Cardiac fibroblast (primary cell): ENCODE measurements around the gene ASAP3.
A peak's percentile ranks its signal among the peaks of the same experiment; 100 is the strongest.

Experiments
- DNase-seq, 2 donors: peaks; one replicate each; pipeline versions ENCODE4 v3.0.0 to v3.0.0-alpha.2; 2010; ENCODE audit warnings: low read depth in 2 of 2
- H3K4me3 ChIP-seq, 2 donors: replicated peaks in 1 of 2; 1 replicate in 1 of 2; 2 replicates in 1 of 2; pipeline ENCODE4 v1.5.1; 2011; ENCODE audit warnings: low read depth in 2 of 2, low read length in 2 of 2, mild to moderate bottlenecking in 2 of 2, moderate library complexity in 1 of 2
- TF ChIP-seq, protein P1 (sequence below): IDR thresholded peaks from one replicate; pipeline ENCODE4 v1.5.1; 2011; ENCODE audit warnings: low read depth, mild to moderate bottlenecking, low read length, inconsistent platforms

Gene ASAP3

DNA sequence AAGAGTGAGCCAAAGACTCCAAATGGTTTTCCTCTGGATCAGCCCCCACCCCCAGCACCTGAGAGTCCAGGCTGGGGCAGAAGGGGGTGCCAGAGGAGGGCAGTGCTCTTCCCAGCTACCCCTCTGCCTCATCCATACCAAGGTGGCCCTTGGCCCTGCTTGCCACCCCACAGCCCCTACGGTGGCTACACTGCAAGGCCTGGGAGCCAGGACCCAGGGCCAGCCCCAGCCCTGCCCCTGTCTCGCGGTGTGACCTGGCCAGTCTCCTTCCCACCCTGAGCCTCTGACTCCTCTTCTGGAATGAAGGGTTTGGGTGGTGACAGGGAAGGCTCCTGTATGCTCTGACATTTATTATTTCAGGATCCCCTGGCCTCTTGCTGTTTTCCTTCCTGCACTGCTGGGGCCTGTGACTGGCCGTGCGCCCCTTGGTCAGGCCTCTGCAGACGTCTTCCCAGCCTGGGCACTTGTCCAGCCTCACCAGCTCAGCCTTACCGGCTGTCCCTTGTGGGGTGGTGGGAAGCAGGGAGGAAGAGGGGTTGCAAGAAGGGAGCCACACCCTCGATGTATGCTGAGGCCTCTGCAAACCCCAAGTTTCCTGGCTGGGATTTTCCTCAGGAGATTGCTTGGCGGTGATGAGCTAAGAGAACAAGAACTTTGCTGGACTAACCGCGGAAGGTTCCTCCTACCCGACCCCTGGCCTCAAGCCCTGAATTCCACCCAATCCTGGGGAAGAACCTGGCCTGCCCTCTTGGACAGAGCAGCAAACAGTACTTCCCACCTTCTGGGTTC is 13.5 kb downstream of the ASAP3 start:
- H3K4me3 ChIP-seq: no peak overlapping the region
- DNase-seq: peak; percentile 86 to 97
- TF ChIP-seq, protein P1, sequence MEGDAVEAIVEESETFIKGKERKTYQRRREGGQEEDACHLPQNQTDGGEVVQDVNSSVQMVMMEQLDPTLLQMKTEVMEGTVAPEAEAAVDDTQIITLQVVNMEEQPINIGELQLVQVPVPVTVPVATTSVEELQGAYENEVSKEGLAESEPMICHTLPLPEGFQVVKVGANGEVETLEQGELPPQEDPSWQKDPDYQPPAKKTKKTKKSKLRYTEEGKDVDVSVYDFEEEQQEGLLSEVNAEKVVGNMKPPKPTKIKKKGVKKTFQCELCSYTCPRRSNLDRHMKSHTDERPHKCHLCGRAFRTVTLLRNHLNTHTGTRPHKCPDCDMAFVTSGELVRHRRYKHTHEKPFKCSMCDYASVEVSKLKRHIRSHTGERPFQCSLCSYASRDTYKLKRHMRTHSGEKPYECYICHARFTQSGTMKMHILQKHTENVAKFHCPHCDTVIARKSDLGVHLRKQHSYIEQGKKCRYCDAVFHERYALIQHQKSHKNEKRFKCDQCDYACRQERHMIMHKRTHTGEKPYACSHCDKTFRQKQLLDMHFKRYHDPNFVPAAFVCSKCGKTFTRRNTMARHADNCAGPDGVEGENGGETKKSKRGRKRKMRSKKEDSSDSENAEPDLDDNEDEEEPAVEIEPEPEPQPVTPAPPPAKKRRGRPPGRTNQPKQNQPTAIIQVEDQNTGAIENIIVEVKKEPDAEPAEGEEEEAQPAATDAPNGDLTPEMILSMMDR: no peak

DNA sequence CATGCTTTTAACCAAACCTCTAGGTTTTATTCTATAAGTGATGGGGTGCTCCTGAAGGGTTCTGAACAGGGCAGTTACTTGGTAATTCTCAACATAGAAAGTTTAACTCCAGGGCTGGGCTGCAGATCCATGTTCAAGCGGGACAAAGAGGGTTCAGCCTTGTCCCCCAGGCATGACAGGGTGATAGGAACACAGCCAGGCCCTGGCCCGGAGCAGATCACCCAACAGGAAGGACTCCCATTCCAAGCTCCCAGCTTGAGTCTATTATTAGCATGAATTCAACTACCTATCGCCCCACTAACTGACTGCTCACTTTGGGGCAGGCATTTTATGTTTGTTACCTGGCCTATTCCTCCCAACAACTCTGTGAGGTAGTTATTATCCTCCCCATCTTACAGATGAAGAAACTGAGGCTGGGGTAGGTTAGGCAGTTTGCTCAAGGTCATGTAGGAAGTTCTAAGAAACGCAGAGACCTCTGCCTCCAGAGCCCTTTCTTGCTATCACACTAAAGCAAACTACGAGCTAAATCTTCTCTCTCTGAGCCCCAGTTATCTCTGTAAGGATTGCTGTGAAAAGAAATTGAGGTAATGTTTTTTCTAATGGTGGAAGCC is 14.5 kb downstream of the ASAP3 start:
- no peak overlapping the region for H3K4me3 ChIP-seq
- no peak for DNase-seq
- TF ChIP-seq, protein P1: no peak

DNA sequence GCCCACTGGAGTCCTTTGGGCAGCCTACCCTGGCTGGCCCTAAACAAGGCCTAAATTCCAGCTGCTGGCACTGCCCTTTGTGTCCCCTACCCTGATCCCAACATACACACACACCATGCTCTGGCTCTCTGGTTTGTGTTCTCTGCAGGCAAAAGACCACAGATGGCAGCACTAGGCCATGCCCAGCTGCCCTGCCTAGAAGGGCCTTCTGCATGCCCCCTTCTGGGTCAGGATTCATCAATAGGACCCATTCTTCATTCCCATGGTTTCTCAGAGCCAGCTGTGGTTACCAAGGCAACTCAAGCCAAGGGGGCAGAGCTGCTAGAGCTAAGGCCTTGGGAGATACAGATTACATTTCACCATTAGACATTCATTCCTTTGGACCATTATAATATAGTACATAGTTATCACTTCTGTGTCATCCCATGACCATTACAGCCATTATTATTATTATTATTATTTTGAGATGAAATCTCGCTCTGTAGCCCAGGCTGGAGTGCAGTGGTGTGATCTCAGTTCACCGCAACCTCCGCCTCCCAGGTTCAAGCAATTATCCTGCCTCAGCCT is 17.5 kb downstream of the ASAP3 start:
- H3K4me3 ChIP-seq: no peak overlapping the region
- no peak for DNase-seq
- TF ChIP-seq, protein P1: no peak

DNA sequence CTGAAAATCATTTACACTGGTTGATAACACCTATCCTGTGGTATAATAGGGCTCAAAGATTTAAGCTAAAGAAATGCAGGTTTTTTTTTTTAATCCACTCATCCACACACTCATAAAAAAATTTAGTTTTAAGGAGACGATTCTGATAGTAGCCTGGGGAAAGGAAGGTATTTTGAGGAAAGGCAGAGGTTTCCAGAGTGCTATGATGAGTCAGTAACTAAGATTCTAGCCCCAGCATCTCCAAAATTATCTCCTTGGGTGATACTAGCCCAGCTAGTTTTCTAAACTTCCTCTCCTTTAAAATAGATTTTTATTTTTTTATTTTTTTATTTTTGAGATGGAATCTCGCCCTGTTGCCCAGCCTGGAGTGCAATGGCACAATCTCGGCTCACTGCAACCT is 20.7 kb downstream of the ASAP3 start:
- TF ChIP-seq, protein P1: no peak
- no peak for DNase-seq
- H3K4me3 ChIP-seq: no peak overlapping the region

DNA sequence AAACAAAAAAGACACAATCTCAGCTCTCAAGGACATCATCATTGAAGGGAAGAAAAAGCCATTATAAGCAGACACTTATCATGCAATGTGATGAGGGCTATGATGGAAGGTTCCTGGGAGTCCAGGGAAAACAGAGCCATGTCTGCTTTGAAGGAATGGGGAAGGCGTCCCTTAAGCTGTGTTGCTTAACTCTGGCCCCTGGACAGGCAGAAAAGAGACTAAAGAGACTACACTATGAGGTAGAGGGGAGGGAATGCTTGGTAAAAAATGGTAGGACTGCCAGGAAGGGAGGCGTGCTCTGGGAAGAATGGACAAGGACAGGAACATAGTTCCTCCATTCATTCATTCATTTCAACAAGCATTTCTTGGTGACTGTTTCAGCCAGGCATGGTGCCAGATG is 21.2 kb downstream of the ASAP3 start:
- DNase-seq: no peak

DNA sequence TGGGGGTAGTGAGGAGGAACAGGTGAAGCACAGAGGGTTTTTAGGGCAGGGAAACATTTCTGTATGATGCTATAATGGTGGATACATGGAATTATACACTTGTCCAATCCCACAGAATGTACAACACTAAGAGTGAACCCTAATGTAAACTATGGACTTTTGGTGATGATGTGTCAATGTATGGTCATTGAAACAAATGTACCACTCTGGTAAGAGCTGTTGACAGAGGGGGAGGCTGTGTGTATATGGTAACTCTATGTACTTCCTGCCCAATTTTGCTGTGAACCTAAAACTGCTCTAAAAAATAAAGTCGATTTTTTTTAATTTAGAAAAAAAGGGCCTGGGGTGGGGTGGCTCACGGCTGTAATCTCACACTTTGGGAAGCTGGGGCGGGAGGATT is 22.9 kb downstream of the ASAP3 start:
- no peak for DNase-seq
- H3K4me3 ChIP-seq: no peak overlapping the region
- TF ChIP-seq, protein P1: no peak

More for the DNA sequence above, 21.2 kb downstream of the ASAP3 start:
- H3K4me3 ChIP-seq: no peak overlapping the region
- TF ChIP-seq, protein P1: no peak
